Measurements from ENCODE around the gene NDST1. TPM values are rescaled to one million over a fixed set of nuclear protein-coding genes. Genes with fewer than 3 reads are reported as not detected.

NDST1 gene
- total RNA-seq, 4 donors from 2014 or later, result 10.9 to 86.0 (median 42.5) TPM

- intact Hi-C loops (cut with DNase I; ENCODE audit: low total_unique reads), result no loop called here
- no peak for TF ChIP-seq POLR2A (IDR thresholded peaks at IDR 0.05)
- TF ChIP-seq CTCF (IDR thresholded peaks at IDR 0.05), result no peak
- Histone ChIP-seq H3K27ac (no peak overlapping the region), H3K27me3 (no peaks in the 10 kb centered on the region), H3K9me3 (no peaks in the 10 kb centered on the region), H3K36me3 (no peaks in the 10 kb centered on the region), H3K4me3 (no peak overlapping the region), H3K4me1 (peaks cover 0 to 3% of the 10 kb centered on the region in 2 donors)
- DNase-seq, result peak in 1 of 2 donors; percentile 8
Observed at GRCh38 chr5:150583541-150584225, 75.8 kb downstream of the NDST1 start.

GRCh38 chr5:150584556-150585335, 76.8 kb downstream of the NDST1 start:
- peaks cover 0 to 5% of the 10 kb centered on the region in 2 donors for H3K4me1 ChIP-seq
- TF ChIP-seq CTCF (IDR thresholded peaks at IDR 0.05) (no peak), POLR2A (IDR thresholded peaks at IDR 0.05) (no peak)
- H3K9me3 ChIP-seq, result no peaks in the 10 kb centered on the region
- H3K4me3 ChIP-seq, result no peak overlapping the region
- DNase-seq, result peak in 1 of 2 donors; percentile 11
- H3K36me3 ChIP-seq, result no peaks in the 10 kb centered on the region
- H3K27ac ChIP-seq, result no peak overlapping the region
- intact Hi-C loops (cut with DNase I; ENCODE audit: low total_unique reads), result no loop called here
- H3K27me3 ChIP-seq, result no peaks in the 10 kb centered on the region

- DNase-seq, result peak in 1 of 2 donors; percentile 8
- intact Hi-C loops (cut with DNase I; ENCODE audit: low total_unique reads), result no loop called here
- peaks cover 0 to 9% of the 10 kb centered on the region in 2 donors for H3K4me1 ChIP-seq
- H3K27me3 ChIP-seq, result no peaks in the 10 kb centered on the region
- no peak overlapping the region for H3K4me3 ChIP-seq
- H3K36me3 ChIP-seq, result no peaks in the 10 kb centered on the region
- H3K9me3 ChIP-seq, result no peaks in the 10 kb centered on the region
- no peak overlapping the region for H3K27ac ChIP-seq
- TF ChIP-seq POLR2A (IDR thresholded peaks at IDR 0.05) (no peak), CTCF (IDR thresholded peaks at IDR 0.05) (no peak)
Observed at GRCh38 chr5:150585781-150586341, 77.9 kb downstream of the NDST1 start.

- Histone ChIP-seq H3K27me3 (no peaks in the 10 kb centered on the region), H3K36me3 (no peaks in the 10 kb centered on the region), H3K4me1 (peaks cover 0 to 15% of the 10 kb centered on the region in 2 donors), H3K4me3 (no peak overlapping the region), H3K9me3 (no peaks in the 10 kb centered on the region), H3K27ac (no peak overlapping the region)
- no peak for TF ChIP-seq POLR2A (IDR thresholded peaks at IDR 0.05)
- DNase-seq, result no peak
- intact Hi-C loops (cut with DNase I; ENCODE audit: low total_unique reads), result no loop called here
Observed at GRCh38 chr5:150587016-150587415, 79.1 kb downstream of the NDST1 start.

GRCh38 chr5:150587856-150588595, 80.1 kb downstream of the NDST1 start:
- Histone ChIP-seq H3K27ac (no peak overlapping the region), H3K27me3 (no peaks in the 10 kb centered on the region), H3K4me3 (no peak overlapping the region), H3K9me3 (no peaks in the 10 kb centered on the region), H3K36me3 (no peaks in the 10 kb centered on the region), H3K4me1 (peaks cover 0 to 12% of the 10 kb centered on the region in 2 donors)
- peak in 1 of 2 donors; percentile 15 for DNase-seq
- intact Hi-C loops (cut with DNase I; ENCODE audit: low total_unique reads), result no loop called here
- TF ChIP-seq CTCF (IDR thresholded peaks at IDR 0.05), result no peak
- no peak for TF ChIP-seq POLR2A (IDR thresholded peaks at IDR 0.05)
